Stromal cell of bone marrow (primary cell): Measurements from ENCODE around the gene ACOXL.

Experiments
- DNase-seq: peaks from one replicate; pipeline ENCODE4 v3.0.0-alpha.2; 2012; ENCODE audit warnings: low read depth

Gene ACOXL

GRCh38 chr2:110755491-110756078 is 23.2 kb downstream of the ACOXL start:
- no peak for DNase-seq

GRCh38 chr2:110759411-110759810 is 27.0 kb downstream of the ACOXL start:
- DNase-seq, result no peak

GRCh38 chr2:110764931-110765330 is 32.6 kb downstream of the ACOXL start:
- no peak for DNase-seq

- no peak for DNase-seq
Measured at GRCh38 chr2:110766291-110766690, 33.9 kb downstream of the ACOXL start.

- DNase-seq, result no peak
Measured at GRCh38 chr2:110768591-110768990, 36.2 kb downstream of the ACOXL start.

GRCh38 chr2:110770404-110770958 is 38.1 kb downstream of the ACOXL start:
- DNase-seq, result no peak

- peak; percentile 48 for DNase-seq
Measured at GRCh38 chr2:110770959-110771431, 38.6 kb downstream of the ACOXL start.

GRCh38 chr2:110771547-110772382 is 39.4 kb downstream of the ACOXL start:
- no peak for DNase-seq

- no peak for DNase-seq
Measured at GRCh38 chr2:110772383-110772755, 40.0 kb downstream of the ACOXL start.

- no peak for DNase-seq
Measured at GRCh38 chr2:110773401-110773921, 41.1 kb downstream of the ACOXL start.

GRCh38 chr2:110774701-110775100 is 42.3 kb downstream of the ACOXL start:
- no peak for DNase-seq

- no peak for DNase-seq
Measured at GRCh38 chr2:110777531-110778311, 45.3 kb downstream of the ACOXL start.

GRCh38 chr2:110780461-110780860 is 48.1 kb downstream of the ACOXL start:
- no peak for DNase-seq

- DNase-seq, result no peak
Measured at GRCh38 chr2:110783196-110783873, 51.0 kb downstream of the ACOXL start.

- no peak for DNase-seq
Measured at GRCh38 chr2:110784047-110784631, 51.8 kb downstream of the ACOXL start.

- DNase-seq, result no peak
Measured at GRCh38 chr2:110785439-110785838, 53.1 kb downstream of the ACOXL start.

- DNase-seq, result no peak
Measured at GRCh38 chr2:110788976-110789375, 56.6 kb downstream of the ACOXL start.

GRCh38 chr2:110789706-110790105 is 57.3 kb downstream of the ACOXL start:
- DNase-seq, result no peak

- no peak for DNase-seq
Measured at GRCh38 chr2:110790907-110791306, 58.5 kb downstream of the ACOXL start.

GRCh38 chr2:110791435-110791834 is 59.1 kb downstream of the ACOXL start:
- DNase-seq, result peak; percentile 20

GRCh38 chr2:110793034-110793433 is 60.7 kb downstream of the ACOXL start:
- DNase-seq, result no peak
